ENCODE data around the gene DNAJC5.

DNAJC5 gene

GRCh38 chr20:63895952-63896263 lies 982 bp downstream of the DNAJC5 start:
- H3K27ac ChIP-seq (replicated peaks) = peak overlapping the region; percentile 86
- no peaks in the 10 kb centered on the region for H3K27me3 ChIP-seq (ENCODE audit: insufficient read depth, poor library complexity, severe bottlenecking)
- TF ChIP-seq, protein P1, sequence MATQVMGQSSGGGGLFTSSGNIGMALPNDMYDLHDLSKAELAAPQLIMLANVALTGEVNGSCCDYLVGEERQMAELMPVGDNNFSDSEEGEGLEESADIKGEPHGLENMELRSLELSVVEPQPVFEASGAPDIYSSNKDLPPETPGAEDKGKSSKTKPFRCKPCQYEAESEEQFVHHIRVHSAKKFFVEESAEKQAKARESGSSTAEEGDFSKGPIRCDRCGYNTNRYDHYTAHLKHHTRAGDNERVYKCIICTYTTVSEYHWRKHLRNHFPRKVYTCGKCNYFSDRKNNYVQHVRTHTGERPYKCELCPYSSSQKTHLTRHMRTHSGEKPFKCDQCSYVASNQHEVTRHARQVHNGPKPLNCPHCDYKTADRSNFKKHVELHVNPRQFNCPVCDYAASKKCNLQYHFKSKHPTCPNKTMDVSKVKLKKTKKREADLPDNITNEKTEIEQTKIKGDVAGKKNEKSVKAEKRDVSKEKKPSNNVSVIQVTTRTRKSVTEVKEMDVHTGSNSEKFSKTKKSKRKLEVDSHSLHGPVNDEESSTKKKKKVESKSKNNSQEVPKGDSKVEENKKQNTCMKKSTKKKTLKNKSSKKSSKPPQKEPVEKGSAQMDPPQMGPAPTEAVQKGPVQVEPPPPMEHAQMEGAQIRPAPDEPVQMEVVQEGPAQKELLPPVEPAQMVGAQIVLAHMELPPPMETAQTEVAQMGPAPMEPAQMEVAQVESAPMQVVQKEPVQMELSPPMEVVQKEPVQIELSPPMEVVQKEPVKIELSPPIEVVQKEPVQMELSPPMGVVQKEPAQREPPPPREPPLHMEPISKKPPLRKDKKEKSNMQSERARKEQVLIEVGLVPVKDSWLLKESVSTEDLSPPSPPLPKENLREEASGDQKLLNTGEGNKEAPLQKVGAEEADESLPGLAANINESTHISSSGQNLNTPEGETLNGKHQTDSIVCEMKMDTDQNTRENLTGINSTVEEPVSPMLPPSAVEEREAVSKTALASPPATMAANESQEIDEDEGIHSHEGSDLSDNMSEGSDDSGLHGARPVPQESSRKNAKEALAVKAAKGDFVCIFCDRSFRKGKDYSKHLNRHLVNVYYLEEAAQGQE (IDR thresholded peaks at IDR 0.05; ENCODE audit: insufficient replicate concordance, low read depth) = no peak
- TF ChIP-seq, protein P2, sequence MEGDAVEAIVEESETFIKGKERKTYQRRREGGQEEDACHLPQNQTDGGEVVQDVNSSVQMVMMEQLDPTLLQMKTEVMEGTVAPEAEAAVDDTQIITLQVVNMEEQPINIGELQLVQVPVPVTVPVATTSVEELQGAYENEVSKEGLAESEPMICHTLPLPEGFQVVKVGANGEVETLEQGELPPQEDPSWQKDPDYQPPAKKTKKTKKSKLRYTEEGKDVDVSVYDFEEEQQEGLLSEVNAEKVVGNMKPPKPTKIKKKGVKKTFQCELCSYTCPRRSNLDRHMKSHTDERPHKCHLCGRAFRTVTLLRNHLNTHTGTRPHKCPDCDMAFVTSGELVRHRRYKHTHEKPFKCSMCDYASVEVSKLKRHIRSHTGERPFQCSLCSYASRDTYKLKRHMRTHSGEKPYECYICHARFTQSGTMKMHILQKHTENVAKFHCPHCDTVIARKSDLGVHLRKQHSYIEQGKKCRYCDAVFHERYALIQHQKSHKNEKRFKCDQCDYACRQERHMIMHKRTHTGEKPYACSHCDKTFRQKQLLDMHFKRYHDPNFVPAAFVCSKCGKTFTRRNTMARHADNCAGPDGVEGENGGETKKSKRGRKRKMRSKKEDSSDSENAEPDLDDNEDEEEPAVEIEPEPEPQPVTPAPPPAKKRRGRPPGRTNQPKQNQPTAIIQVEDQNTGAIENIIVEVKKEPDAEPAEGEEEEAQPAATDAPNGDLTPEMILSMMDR (IDR thresholded peaks at IDR 0.05; ENCODE audit: insufficient read depth, low read length) = no peak
- TF ChIP-seq GABPA (IDR thresholded peaks at IDR 0.05; ENCODE audit: low read depth) (no peak), SPI1 (IDR thresholded peaks at IDR 0.05; ENCODE audit: borderline replicate concordance, low read depth) (no peak), POLR2AphosphoS5 (IDR thresholded peaks at IDR 0.05; ENCODE audit: low read depth) (no peak)
- DNase-seq (ENCODE audit: low read depth in 1 of 2, low spot score in 1 of 2) = no peak
- peak overlapping the region; percentile 72 for H3K4me3 ChIP-seq (replicated peaks; ENCODE audit: insufficient read depth, low read length)

DNA sequence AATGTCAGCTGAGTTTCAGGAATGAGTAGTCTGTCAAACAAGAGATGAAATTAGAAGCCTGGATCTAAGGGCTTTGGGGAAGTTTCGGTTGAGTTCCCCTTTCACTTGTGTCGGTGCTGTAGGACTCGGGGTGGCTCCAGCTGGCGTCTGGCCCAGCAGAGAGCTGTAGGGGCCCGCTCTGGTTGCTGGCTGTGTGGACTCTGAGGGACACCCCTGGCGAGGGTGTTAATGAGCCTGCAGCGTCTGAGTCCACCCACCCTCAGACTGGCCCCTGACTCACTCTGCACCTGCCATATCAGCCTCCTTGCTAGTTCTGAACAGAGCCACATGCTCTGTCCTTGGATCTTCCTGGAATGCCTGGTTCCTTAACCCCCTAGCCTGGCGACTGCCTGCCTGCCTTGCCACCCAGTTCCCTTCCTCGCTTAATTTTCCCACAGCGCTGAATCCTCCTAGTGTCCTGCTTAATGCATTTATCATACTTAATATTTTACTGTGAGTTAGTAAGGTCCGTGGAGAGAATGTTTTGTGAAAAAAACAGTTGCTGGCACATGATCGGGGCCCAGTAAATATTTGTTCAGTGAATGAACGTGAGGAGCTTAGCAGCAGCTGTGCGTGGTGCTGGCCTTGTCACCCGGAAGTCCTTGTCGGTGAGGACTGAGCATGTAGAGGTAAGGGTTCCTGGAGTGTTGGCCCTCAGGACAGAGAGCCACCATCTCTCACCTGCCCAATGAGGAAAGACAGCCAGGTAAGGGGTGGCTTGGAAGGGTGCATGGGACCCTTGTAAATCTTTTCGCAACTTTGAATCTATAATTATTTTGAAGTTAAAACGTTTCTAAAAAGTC lies 1.6 kb downstream of the DNAJC5 start:
- H3K27ac ChIP-seq (replicated peaks) = peak overlapping the region; percentile 86
- H3K27me3 ChIP-seq (ENCODE audit: insufficient read depth, poor library complexity, severe bottlenecking) = no peaks in the 10 kb centered on the region
- TF ChIP-seq, protein P2 (IDR thresholded peaks at IDR 0.05; ENCODE audit: insufficient read depth, low read length) = no peak
- TF ChIP-seq SPI1 (IDR thresholded peaks at IDR 0.05; ENCODE audit: borderline replicate concordance, low read depth) (peak; percentile 86; the same call in 1 of the 2 replicates), POLR2AphosphoS5 (IDR thresholded peaks at IDR 0.05; ENCODE audit: low read depth) (peak; percentile 29; the same call in 1 of the 2 replicates)
- TF ChIP-seq, protein P1 (IDR thresholded peaks at IDR 0.05; ENCODE audit: insufficient replicate concordance, low read depth) = peak; percentile 11
- peak overlapping the region; percentile 72 for H3K4me3 ChIP-seq (replicated peaks; ENCODE audit: insufficient read depth, low read length)
- peak; percentile 65 to 82 for DNase-seq (ENCODE audit: low read depth in 1 of 2, low spot score in 1 of 2)

DNA sequence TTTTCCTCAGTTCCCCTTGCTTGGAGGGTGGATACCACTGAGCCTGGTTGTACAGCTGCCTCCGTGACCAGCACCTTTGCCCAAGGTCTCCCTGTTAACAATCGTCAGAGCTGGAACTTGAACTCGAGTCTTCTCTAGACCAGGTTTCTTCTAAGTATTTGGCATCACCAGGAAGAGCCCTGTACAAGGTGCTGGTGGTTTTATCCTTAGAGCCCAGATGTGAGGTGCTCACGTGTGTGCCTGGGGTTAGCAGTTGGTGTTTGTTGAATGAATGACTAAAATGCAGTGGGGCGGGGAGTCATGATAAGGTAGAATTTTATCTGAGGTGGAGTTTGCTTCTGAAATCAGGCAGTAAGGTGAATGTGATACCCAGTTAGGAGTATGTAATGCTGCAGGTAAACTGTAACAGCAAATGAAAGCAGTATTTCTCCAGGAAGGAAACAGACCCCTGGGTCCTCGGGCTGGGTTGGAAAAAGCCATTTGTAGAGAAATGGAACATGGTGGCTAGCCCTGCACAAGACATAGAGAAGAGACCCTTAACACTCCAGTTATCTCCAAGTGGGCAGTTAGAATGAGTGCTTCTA lies 3.1 kb downstream of the DNAJC5 start:
- TF ChIP-seq GABPA (IDR thresholded peaks at IDR 0.05; ENCODE audit: low read depth) (no peak), POLR2AphosphoS5 (IDR thresholded peaks at IDR 0.05; ENCODE audit: low read depth) (no peak), SPI1 (IDR thresholded peaks at IDR 0.05; ENCODE audit: borderline replicate concordance, low read depth) (no peak)
- TF ChIP-seq, protein P2 (IDR thresholded peaks at IDR 0.05; ENCODE audit: insufficient read depth, low read length) = no peak
- TF ChIP-seq, protein P1 (IDR thresholded peaks at IDR 0.05; ENCODE audit: insufficient replicate concordance, low read depth) = no peak
- Histone ChIP-seq H3K27me3 (ENCODE audit: insufficient read depth, poor library complexity, severe bottlenecking) (no peaks in the 10 kb centered on the region), H3K27ac (replicated peaks) (peak overlapping the region; percentile 86), H3K4me3 (replicated peaks; ENCODE audit: insufficient read depth, low read length) (no peak overlapping the region; the same call in 1 of the 2 replicates)
- no peak for DNase-seq (ENCODE audit: low read depth in 1 of 2, low spot score in 1 of 2)
